ENCODE data around the gene UBE3C.
"Not testable (repeated sequence)": the region's sequence is repeated elsewhere in the genome, so short reads cannot be mapped to it uniquely, and the experiment has no call there.

Gene UBE3C

DNA sequence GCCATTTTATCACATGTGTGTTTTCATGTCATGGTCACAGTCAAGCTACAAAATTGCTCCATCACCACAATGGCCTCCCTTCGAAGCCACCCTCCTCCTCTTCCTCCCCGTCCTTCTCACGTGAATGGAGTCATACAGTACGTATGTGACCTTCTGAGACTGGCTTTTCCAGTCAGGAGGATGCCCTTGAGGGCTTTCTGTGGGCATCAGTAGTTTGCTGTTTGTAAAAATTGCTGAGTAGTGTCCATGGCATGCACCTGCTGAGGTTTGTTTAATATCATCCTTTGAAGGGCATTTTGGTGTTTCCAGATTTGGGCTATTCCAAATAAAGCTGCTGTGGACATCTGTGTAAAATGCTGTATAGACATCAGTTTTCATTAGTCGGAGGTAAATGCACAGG lies 5.9 kb upstream of the UBE3C start:
- DNase-seq = no peak

DNA sequence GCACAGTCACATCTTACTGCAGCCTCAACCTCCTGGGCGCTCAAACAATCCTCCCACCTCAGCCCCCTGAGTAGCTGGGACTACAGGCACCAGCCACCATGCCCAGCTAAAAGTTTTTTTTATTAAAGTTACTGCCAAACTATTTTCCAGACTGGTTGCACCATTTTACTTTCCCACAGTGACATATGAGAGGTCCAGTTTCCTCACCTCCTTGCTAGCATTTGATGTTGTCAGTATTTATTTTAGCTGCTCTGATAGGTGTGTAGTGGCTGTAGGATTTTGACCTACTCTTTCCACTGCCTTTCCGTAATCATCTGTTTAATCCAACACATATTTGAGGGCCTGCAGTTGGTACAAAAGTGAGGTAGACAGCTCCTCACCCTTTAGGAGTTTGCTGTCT lies 5.4 kb upstream of the UBE3C start:
- no peak for DNase-seq

DNA sequence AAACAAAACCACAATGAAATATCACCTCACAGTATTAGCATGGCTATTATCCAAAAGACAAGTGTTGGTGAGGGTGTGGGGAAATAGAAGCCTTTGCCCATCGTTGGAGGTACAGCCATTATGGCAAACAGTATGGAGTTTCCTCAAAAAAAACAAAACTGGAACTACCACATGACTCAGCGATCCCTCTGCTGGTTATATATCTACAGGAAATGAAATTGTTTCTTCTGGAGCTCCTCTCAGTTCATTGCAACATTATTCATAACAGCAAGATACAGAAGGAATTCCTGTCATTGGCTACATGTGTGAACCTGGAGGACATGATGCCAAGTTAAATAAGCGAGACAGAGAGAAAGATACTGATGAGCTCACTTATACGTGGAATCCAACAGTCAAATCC lies 2.4 kb upstream of the UBE3C start:
- peak; percentile 77 for DNase-seq

DNA sequence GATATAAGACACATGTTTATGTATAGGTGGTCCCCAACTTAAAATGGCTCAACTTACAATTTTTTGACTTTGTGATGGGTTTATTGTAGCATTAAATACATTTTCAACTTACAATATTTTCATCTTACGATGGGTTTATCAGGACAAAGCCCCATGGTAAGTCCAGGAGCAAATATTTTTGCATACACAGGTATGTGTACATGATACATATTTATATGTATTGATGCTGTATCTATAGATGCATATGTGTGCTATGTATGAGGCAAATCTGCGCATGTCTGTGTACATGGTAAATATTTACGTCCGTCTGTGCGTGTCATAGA lies 664 bp upstream of the UBE3C start:
- no peak for DNase-seq

DNA sequence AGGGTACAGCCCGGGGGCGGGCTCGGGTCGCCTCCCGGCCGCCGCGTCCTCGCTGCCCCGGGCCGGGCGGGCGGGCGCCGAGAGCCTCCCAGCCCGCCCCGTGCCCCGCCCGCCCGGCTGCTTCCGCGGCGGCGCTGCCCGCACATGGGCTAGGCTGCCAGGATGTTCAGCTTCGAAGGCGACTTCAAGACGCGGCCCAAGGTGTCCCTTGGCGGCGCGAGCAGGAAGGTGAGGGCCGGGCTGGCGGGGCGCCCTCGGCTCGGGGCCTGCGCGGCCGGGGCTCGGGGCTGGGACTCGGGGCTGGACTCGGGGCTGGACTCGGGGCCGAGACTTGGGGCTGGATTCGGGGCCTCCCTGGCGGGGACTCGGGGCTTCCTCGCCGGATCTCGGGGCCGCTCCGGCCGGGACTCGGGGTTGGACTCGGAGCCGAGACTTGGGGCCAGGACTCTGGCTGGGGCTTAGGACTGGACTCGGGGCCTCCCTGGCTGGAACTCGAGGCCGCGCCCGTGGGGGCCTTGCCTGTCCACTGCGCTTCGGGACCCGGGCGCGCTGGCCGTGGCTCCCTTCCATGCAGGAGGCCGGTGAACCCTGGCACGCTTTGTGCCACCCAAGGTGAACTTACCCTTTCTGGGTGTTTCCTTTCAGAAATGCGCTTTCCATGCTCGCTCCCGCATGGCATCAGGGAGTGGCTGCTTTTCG lies 534 bp downstream of the UBE3C start:
- peak; percentile 87 for DNase-seq

DNA sequence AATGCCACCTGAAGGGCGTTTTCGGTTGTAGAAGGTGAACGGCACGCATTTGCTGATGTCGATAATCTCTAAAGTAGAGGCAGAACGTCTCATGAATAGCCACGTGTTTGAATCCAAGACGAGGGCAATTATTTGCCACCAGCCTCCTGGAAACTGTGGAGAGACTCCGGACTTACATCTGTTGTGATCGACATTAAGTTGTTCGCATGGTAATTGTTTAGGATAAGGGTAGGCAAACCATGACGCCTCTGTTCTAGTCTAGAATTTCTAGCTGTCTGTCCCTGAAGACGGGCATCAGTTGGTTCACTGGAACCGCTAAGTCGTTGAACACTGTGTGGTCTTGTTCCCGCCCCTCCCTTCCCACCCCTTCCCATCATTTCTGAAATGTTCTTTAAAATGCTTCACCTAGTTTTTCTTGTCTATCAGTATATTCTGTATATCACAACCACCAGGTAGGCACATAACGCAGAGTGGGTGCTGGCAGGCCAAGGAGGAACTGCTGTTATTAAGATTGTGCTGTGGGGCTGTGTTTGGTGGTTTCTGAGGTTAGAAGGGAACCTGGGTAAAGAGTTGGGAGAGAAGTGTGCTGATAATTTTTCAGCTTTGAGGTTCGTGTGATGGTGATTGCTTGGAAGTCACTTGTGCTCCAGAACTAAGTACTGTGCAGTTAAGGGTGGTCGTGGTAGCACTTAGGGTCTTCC lies 1.2 kb downstream of the UBE3C start:
- DNase-seq = no peak

DNA sequence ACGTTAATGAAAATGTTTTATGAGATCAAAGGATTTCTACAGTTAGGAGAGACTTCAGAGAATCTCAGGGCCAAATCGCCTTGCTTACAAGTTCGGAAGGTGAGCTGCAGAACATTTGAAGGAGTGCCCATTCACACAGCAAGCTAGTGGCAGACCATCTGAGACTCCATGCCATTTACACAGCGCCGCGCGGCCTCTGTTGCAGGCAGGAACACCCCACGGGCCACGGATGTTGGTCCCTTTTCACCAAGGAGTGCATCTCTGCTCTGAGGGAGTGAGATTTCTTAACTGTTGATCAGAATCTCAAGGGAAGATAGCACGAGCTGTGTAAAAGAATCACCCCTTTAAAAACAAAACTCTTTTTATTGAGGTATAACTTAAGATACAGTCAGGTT lies 1.8 kb downstream of the UBE3C start:
- DNase-seq = no peak

DNA sequence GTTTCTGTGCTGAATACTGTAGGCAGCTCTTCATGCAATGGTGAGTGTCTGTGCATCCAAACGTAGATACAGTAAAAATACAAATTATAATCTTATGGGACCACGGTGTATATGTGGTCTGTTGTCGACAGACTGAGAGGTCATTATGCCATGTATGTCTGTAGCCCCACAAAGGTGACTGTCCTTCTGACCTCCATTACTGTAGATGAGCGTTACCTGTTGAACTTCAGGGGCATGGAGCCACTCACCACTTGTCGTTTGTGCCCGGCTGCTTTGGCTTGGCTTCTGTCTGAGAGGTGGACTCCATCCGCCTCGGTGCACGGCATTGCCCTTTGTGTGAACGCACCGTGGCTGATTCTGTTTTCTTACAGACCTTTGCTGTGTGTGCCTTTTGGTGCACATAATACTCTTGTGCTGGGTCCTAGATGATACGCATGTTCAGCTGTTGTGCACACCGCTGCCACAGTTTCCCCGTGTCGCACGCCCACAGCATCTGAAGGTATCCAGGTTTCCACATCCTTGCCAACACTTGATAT lies 2.9 kb downstream of the UBE3C start:
- DNase-seq = no peak

DNA sequence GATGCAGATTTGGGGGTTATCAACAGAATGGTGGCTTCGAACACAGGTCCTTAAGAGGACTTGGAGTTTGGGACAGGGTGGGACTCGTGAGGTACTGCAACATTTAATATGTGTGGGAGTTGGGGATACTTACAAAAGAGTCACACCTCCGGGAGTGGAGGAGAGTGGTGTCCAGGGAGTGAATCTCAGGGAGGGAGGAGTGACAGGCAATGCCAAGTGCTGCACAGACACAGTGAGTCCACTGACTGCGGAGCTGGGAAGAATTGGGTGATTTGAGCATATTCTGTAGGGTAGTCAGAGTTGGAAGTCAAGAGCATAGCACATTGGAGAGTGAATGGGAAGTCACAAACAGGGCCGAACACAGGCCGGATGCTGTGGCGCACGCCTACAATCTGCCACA lies 5.1 kb downstream of the UBE3C start:
- no peak for DNase-seq

DNA sequence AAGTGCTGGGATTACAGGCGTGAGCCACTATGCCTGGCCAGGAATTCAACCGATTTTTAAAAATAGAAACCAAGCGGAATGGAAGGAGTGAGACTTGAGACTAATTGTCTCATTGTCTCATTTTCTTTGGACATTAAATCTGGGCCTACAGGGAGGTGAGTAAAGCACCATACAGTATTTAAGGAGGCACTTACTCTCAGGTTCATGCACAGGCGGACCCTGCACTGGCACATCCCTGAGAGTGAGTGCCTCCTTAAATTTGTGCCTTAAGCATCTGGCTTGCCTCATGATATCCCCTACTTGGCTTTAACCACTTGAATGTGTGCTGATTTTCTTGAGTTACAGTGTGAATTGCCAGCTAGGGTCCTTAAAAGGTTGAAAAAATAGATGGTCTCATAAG lies 10.6 kb downstream of the UBE3C start:
- DNase-seq = no peak

DNA sequence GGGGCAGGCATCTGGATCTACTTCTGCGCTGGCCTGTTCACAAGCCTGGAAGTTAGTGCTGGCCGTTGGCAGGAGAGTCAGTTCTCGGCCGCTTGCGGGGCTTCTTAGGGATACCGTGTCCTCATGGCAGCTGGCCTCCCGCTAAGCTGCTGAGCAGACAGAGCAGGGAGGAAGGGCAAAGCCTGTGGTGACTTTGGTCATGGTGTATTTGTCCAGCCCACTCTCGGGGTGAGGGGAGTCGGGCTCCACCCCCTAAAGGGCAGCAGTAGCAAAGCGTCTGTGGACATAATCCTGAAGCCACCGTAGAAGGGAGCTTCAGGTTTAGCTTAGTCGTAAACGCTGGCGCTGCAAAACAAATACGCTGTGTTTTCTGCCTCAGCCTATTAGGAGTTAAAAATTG lies 12.2 kb downstream of the UBE3C start:
- no peak for DNase-seq

DNA sequence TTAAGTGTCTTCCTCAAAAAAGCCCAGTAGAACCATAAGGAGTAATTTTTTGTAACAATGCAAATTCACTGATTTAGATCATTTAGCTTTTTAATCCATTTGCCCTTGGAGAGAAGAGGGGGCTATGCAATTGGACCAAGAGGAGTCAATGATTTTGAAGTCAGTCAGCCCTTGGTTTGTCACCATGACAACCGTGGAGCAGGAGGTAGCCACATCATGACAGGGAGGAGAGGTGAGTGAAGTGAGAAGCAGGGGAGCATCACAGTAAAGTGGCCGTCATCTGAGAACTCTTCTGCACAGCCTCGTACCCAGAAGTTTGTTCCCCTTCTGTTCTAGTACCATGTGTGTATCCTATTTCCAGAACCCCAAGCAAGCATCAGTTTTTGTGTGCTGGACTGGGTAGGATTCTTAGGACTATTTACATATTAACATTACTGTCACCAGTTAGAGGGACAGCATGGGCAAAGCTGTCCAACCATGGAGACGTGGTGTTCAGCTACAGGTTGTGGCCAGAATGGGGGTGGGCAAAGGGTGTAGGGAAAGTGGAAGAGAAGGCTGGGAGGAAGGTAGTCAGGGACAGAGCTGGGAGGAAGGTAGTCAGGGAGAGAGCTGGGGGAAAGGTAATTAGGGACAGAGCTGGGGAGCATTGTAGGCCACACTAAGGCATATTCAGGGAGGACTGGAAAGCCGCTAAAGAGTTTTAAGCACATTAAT lies 13.1 kb downstream of the UBE3C start:
- DNase-seq = peak; percentile 12

DNA sequence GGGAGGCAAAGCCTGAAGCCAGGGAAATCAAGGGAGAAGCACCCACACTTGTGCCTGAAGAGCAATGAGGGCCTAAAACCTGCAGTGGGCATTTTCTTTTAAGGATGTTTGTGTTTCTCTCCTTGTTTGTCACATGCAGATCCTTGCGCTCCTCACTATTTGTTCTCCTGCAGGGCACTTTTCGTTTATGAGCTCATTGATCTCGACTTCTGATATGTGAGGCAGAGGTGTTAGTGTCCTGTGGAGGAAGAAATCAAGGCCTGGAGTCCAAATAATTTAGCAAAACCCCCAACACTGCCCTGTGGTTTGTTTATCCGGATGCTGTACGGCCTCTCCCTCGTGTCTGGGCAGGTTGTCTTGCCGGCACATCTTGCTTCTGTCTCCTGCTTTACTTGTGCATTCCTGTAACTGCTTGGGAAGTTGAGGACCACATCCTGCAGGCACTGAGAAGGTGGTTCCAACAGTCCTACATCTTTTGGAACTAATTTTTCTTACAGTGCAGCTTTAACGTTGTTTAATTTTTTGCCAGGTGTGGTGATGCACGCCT lies 13.7 kb downstream of the UBE3C start:
- DNase-seq = no peak

DNA sequence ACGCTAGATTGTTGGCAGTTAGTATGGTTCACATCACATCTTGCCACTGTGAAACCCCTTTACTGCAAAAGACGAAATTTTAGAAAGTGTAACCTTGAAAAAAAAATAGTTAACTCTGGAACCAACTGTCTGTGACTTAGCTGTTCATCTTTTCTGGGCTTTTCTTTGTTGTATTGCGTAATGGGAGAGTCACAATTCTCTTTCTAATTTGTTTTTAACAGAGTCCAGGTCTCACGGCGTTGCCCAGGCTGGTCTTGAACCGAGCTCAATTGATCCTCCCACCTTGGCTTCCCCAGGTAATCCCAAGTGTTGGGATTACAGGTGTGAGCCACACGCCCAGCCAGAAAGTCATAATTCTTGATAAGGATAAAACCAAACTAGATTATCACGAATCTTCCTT lies 14.5 kb downstream of the UBE3C start:
- no peak for DNase-seq

DNA sequence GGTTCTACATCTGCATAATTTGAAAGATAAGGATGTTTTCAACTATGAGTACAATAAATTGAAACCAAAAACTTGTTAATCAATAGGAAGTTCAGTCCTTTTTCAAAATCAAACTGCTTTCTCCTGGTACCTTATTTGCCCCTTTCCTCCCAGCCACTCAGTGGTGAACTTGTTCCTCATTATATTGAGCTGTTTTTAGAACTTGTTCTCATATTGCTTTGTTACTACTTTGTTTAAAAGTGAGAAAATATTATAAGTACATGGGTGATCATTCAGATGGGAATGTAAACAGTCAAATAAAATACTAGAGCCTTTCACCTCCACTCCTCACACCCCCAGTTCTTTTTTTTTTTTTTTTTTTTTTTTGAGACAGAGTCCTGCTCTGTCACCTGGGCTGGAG lies 17.2 kb downstream of the UBE3C start:
- DNase-seq = no peak

DNA sequence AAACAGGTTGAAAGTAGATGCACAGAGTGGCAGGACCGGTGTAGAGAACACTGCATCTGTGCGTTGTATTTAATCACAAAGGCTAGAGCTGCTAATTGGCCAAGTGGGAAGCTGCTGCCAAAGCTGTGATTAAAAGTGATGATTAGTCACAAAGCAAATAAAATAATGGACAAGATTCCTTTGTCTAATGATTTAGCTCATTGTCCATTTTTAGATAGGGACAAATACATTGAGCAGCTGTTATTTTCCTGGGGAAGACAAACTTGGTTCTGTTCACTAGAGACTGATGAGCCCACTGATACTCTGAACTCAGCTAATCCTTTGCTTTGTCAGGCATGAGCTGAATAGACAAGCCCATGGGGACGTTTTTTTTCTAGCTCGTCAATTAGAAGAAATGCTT lies 19.7 kb downstream of the UBE3C start:
- DNase-seq = peak; percentile 13

DNA sequence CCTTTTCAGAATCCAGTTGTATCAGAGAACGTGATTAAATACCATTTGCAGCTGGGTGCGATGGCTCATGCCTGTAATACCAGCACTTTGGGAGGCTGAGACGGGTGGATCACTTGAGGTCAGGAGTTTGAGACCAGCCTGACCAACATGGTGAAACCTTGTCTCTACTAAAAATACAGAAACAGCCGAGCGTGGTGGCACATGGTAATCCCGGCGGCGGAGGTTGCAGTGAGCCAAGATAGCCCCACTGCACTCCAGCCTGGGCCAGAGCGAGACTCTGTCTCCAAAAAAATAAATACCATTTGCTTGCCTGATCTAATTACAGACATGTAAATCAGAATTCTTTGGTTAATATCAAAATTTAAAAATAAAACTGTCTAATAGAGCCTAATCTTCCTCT lies 20.8 kb downstream of the UBE3C start:
- DNase-seq = not testable (repeated sequence)

DNA sequence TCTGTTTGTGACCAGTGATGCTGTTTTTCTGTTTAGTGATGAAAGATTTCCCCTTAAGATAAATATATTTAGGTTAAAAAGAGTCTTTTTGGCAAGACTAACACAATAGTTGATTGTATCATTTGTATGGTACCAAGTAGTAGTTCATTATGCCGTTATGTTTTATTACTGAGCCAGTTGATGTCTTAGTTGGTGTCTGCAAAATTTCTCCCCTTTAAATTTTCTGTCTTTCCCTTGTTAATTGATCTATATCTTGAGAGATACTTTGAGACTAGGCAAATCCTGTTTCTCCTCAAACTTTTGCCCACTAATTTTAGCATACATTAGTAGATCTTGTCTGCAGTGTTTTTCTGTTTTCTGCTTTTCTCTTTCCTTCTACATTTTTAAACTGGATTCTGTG lies 21.7 kb downstream of the UBE3C start:
- no peak for DNase-seq

DNA sequence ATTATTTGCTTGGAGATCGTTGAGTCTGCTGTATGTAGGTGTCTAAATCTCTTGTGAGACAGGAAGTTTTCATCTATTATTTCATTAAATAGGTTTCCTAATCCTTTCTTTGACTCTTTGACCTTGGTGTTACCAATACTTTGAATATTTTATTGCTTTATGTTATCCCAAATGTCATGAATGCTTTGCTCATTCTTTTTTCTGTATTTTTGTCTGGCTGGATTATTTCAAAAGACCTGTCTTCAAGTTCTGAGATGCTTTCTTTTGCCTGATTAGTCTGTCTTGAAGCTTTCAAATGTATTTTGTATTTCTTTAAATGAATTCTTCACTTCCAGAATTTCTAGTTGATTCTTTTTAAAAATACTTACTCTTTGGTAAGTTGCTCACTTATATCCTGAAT lies 27.3 kb downstream of the UBE3C start:
- DNase-seq = no peak

DNA sequence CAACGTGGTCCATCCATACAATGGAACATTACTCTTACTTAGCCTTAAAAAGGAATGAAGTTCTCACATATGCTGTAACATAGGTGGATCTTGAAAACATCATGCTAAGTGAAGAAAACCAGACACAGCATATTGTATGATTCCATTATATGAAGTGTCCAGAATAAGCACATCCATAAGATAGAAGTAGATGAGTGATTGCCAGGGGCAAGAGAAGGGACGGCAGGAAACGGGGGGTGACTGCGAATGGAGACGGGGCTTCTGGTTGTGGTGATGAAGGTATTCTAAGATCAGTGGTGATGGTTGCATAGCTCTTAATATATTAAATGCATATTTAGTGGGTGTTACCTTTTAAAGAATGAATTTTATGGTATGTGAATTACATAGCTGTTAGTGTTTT lies 29.8 kb downstream of the UBE3C start:
- DNase-seq = no peak

DNA sequence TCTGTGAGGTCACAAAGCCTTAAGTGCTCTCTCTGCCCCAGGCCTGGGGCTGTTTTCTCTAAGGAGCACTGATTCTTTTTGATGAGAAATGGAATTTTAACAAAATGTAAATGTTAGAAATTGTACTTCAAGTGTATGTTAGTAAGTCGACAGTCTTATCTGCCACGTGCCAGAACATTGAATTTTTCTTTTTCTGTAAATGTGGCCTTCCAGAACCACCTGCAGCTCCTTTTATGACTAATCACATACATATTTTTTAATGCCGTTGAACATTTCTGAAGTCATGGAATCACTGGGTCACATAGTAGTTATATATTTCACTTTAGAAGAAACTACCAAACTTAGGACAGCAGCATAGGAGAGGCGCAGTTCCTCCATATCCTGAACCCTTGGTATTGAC lies 38.0 kb downstream of the UBE3C start:
- no peak for DNase-seq

DNA sequence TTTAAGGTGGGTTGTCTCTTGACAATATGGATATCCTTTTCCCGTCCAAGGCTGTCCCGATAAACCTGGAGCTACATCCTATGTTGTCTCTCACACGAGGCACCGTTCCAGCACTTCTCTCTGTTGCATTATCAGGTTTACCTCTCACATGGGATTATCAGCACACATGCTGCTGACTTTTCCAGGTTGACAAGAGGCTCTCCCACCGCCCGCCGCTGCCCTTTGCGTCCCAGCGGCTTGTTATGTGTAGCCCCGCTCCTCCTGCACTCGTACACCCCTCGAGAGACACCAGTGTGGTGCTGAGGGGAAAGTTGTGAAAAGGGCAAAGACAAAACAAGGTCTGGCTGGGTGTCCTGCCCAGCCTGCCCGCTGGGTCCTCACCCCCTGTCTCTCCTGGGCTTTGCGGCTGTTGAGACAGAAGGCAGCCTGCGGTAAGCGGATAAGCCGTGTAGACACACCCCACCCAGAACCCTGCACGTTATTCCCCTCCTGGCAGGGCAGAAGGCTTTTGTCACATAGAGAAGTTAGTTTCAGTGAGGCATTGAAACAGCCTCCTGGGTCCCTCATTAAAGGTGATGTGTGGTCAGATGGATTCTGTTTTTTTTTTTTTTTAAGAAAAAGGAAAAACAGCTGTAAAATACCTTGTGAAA lies 38.7 kb downstream of the UBE3C start:
- no peak for DNase-seq

DNA sequence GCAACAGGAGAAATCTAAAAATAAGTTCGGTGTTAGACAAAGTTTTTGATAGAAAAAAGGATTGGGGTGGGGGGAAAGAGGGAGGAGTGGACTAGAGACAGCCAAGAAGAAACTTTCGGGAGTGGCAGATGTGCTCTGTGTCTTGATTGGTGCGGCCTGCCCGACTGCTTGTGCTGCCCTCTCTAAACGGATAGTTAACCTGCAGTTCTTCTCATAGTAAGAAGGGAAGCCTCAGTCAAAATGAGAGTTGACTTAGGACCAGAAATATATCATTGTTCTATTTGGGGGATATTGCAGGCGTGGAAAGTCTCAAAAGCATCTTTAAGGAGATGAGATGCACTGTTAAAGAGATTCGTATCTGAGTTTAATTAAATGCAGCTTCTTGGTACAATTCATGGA lies 39.3 kb downstream of the UBE3C start:
- no peak for DNase-seq
